ENCODE results near the gene BOK. TPM values are rescaled to one million over a fixed set of nuclear protein-coding genes. Genes with fewer than 3 reads are reported as not detected.

The BOK gene
- total RNA-seq, 1 donor from 2014 or later, result 83.3 TPM

DNA sequence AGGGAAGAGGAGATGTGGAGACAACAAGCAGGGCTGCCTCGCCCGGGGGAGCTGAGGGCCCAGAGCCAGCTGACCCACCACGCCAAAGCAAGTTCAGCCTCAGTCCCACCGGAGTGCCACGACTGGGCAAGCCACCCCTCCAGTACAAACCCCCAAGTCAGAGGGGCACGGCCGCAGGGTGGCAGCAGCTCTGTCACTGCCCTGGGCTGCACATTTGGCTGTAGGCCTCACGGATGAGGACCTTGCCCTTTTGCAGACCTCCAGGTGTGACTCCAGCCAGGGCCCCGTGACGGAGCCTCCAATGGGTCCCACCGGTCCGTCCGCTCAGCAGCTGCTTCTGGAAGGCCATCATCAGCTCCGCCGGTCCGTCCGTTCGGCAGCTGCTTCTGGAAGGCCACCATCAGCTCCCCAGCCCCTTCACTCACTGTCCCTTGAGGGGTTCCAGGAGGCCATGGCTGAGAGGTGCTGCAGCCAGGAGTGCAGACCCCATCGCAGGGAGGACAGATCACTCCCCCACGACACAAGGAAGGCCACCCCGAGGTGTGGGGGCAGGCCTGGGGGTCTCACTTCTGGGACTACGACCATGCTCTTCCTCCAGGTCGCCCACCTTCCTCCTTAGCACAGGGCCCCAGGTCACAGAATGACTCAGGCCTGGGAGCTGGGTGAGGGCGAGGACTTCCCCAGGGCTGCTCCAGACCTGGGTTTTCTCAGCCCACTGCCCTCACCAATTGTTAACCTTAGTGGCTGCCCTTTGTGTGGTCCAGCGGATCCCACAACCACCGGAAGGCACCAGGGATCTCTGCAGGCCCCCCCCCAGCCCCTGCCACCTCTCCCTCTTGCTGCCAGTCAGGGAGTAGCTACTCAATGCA lies 25.6 kb upstream of the BOK start:
- TF ChIP-seq, protein P1, sequence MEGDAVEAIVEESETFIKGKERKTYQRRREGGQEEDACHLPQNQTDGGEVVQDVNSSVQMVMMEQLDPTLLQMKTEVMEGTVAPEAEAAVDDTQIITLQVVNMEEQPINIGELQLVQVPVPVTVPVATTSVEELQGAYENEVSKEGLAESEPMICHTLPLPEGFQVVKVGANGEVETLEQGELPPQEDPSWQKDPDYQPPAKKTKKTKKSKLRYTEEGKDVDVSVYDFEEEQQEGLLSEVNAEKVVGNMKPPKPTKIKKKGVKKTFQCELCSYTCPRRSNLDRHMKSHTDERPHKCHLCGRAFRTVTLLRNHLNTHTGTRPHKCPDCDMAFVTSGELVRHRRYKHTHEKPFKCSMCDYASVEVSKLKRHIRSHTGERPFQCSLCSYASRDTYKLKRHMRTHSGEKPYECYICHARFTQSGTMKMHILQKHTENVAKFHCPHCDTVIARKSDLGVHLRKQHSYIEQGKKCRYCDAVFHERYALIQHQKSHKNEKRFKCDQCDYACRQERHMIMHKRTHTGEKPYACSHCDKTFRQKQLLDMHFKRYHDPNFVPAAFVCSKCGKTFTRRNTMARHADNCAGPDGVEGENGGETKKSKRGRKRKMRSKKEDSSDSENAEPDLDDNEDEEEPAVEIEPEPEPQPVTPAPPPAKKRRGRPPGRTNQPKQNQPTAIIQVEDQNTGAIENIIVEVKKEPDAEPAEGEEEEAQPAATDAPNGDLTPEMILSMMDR (conservative IDR thresholded peaks at IDR 0.05; ENCODE audit: low read depth, low read length), result no peak
- DNase-seq (ENCODE audit: low read depth), result no peak
- H3K4me3 ChIP-seq (ENCODE audit: low read depth, low read length), result no peak overlapping the region

DNA sequence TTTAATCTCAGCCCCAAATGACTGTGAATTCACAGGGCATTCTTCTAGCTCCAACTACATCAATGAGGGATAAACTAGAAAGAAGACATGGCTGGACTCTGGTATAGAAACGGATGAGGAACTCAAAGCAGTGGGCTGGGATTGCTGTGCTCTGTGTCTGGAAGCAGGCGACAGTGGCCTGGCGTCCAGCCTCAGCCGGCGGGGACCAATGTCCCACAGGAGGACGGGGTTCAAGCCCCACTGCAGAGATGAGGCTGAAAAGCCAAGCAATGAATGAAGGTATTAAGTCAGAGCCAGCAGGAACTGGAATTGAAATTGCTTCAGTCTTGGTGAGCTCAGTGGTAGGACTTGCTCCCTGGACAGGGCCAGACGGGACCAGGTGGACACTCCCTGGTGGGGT lies 24.3 kb upstream of the BOK start:
- DNase-seq (ENCODE audit: low read depth), result no peak
- TF ChIP-seq, protein P1 (conservative IDR thresholded peaks at IDR 0.05; ENCODE audit: low read depth, low read length), result no peak

DNA sequence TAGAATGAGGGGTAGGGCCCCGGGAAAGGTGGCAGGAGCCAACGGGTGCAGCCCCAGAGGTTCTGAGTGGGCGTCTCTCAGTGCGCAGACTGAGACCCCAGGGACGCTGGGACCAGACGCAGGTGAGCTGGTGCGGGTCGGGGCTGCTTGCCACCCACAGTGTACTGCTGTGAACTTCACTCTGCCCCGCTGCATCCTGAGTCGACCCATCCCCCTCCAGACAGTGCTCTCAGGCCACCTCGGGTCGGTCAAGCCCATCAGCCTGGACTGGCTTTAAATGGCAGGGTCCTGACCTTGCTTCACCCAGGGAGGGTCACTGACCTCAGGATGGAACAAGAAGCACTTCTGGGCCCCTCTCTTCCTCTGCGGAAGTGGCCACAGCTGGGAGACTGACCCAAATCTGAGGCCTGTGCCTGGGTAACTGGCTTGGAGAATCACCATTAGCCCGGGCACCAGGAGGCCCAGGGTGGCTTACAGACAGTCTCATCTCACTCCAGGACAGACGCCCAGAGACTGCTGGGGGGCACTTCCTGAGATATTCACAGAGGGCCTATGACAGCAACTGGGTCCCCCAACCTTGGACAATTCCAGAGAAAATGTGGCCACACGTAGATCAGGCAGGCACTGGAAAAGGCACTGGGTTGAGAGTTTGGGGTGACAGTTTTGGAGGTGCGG lies 23.7 kb upstream of the BOK start:
- H3K4me3 ChIP-seq (ENCODE audit: low read depth, low read length), result no peak overlapping the region
- no peak for DNase-seq (ENCODE audit: low read depth)
- TF ChIP-seq, protein P1 (conservative IDR thresholded peaks at IDR 0.05; ENCODE audit: low read depth, low read length), result no peak

More for the DNA sequence above, 24.3 kb upstream of the BOK start:
- no peak overlapping the region for H3K4me3 ChIP-seq (ENCODE audit: low read depth, low read length)

DNA sequence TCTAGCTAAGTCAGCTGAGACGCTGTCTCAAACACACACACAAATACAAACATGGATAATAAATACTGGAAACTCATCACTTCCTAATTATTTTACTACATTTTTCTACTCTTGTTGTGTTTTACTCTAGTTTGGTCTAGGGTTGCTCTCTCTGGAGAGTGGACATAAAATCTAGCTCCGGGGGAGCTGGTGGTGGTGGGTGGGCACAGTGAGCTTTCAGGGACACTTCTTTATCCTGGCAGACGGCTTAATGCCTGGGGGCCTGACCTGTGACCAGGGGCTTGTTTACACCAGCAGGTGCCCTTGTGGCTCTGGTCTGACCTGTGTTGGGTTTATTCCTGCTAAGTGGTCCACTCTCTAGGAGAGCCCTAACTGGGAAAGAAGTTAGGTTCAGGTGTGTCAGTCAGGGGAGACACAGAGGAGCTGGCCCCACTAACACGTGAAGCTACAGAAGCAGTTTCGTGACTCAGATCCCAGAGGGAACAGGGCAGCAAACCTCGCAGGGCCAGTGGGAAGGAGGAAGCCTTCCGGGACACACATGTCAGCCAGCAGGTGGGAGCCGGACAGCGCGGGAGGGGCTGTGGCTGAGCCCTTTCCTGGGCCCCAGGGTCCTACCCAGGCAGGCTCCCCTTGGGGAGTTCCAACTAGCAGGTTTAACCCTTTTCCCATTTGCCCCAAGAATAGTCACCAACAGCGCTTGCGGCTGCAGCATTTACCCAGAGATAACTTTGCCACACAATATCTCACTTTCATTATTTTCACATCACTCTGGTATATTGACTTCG lies 22.5 kb upstream of the BOK start:
- TF ChIP-seq, protein P1 (conservative IDR thresholded peaks at IDR 0.05; ENCODE audit: low read depth, low read length), result no peak
- no peak for DNase-seq (ENCODE audit: low read depth)
- H3K4me3 ChIP-seq (ENCODE audit: low read depth, low read length), result no peak overlapping the region

- TF ChIP-seq, protein P1 (conservative IDR thresholded peaks at IDR 0.05; ENCODE audit: low read depth, low read length), result no peak
- no peak for DNase-seq (ENCODE audit: low read depth)
- no peak overlapping the region for H3K4me3 ChIP-seq (ENCODE audit: low read depth, low read length)
Observed at GRCh38 chr2:241538838-241539615, 19.5 kb upstream of the BOK start.

Data from epithelial cell of proximal tubule (primary cell).